Stimulated activated effector memory CD8-positive, alpha-beta T cell treated with anti-CD3 and anti-CD28 coated beads, Interleukin-12 subunit alpha, Interleukin-12 subunit beta, amount 100 ng/mL, for 72 hours (primary cell): ENCODE measurements around the gene KRT3.

Experiments used
- ATAC-seq: fragments of 150-1000 bp; cut with Tn5 transposase; 2 replicates; pipeline ENCODE4 v1.10.0; 2021
- DNase-seq, 2 donors: peaks; one replicate each; pipeline ENCODE4 v3.0.0; 2021 to 2022; ENCODE audit warnings: low spot score in 2 of 2
- H3K27ac Mint-ChIP-seq: one replicate; pipeline ENCODE4 v1.8.0; 2022; ENCODE audit warnings: mild to moderate bottlenecking, mixed read lengths
- H3K36me3 Mint-ChIP-seq: one replicate; pipeline ENCODE4 v1.8.0; 2022; ENCODE audit warnings: mild to moderate bottlenecking, mixed read lengths
- H3K4me1 Mint-ChIP-seq: one replicate; pipeline ENCODE4 v1.8.0; 2022; ENCODE audit warnings: mixed read lengths
- H3K4me3 Mint-ChIP-seq: one replicate; pipeline ENCODE4 v1.8.0; 2022; ENCODE audit warnings: mild to moderate bottlenecking, mixed read lengths
- H3K9me3 Mint-ChIP-seq: one replicate; pipeline ENCODE4 v1.8.0; 2022; ENCODE audit warnings: mixed read lengths

KRT3 gene

GRCh38 chr12:52820521-52820920 is 24.6 kb upstream of the KRT3 start:
- DNase-seq = no peak
- Mint-ChIP-seq H3K4me3 (no peak overlapping the region), H3K36me3 (no peaks in the 10 kb centered on the region), H3K4me1 (no peaks in the 10 kb centered on the region), H3K27ac (no peak overlapping the region), H3K9me3 (no peaks in the 10 kb centered on the region)
- ATAC-seq = no peak

- Mint-ChIP-seq H3K36me3 (no peaks in the 10 kb centered on the region), H3K9me3 (no peaks in the 10 kb centered on the region), H3K4me1 (no peaks in the 10 kb centered on the region), H3K4me3 (no peak overlapping the region), H3K27ac (no peak overlapping the region)
- ATAC-seq = no peak
- no peak for DNase-seq
Measured at GRCh38 chr12:52819731-52820510, 24.0 kb upstream of the KRT3 start.

GRCh38 chr12:52818887-52819420 is 23.0 kb upstream of the KRT3 start:
- Mint-ChIP-seq H3K4me3 (no peak overlapping the region), H3K9me3 (no peaks in the 10 kb centered on the region), H3K4me1 (no peaks in the 10 kb centered on the region), H3K36me3 (no peaks in the 10 kb centered on the region), H3K27ac (no peak overlapping the region)
- DNase-seq (no peak), ATAC-seq (no peak)

- Mint-ChIP-seq H3K4me3 (no peak overlapping the region), H3K27ac (no peak overlapping the region), H3K4me1 (no peaks in the 10 kb centered on the region), H3K9me3 (no peaks in the 10 kb centered on the region), H3K36me3 (no peaks in the 10 kb centered on the region)
- ATAC-seq = no peak
- DNase-seq = no peak
Measured at GRCh38 chr12:52818388-52818787, 22.5 kb upstream of the KRT3 start.

GRCh38 chr12:52817699-52818238 is 21.9 kb upstream of the KRT3 start:
- Mint-ChIP-seq H3K9me3 (no peaks in the 10 kb centered on the region), H3K36me3 (no peaks in the 10 kb centered on the region), H3K4me1 (no peaks in the 10 kb centered on the region), H3K27ac (no peak overlapping the region), H3K4me3 (no peak overlapping the region)
- ATAC-seq (no peak), DNase-seq (no peak)

GRCh38 chr12:52817003-52817698 is 21.2 kb upstream of the KRT3 start:
- ATAC-seq (no peak), DNase-seq (no peak)
- H3K36me3 Mint-ChIP-seq = no peaks in the 10 kb centered on the region
- H3K4me1 Mint-ChIP-seq = no peaks in the 10 kb centered on the region
- H3K27ac Mint-ChIP-seq = no peak overlapping the region
- no peaks in the 10 kb centered on the region for H3K9me3 Mint-ChIP-seq
- H3K4me3 Mint-ChIP-seq = no peak overlapping the region

- Mint-ChIP-seq H3K4me1 (no peaks in the 10 kb centered on the region), H3K36me3 (no peaks in the 10 kb centered on the region), H3K4me3 (no peak overlapping the region), H3K9me3 (no peaks in the 10 kb centered on the region), H3K27ac (no peak overlapping the region)
- ATAC-seq (no peak), DNase-seq (no peak)
Measured at GRCh38 chr12:52815676-52816588, 20.0 kb upstream of the KRT3 start.

- no peak overlapping the region for H3K4me3 Mint-ChIP-seq
Measured at GRCh38 chr12:52815161-52815560, 19.2 kb upstream of the KRT3 start.

GRCh38 chr12:52814710-52815155 is 18.8 kb upstream of the KRT3 start:
- H3K36me3 Mint-ChIP-seq = no peaks in the 10 kb centered on the region
- peak overlapping the region; percentile 35 for H3K27ac Mint-ChIP-seq
- no peaks in the 10 kb centered on the region for H3K4me1 Mint-ChIP-seq
- H3K4me3 Mint-ChIP-seq = no peak overlapping the region
- DNase-seq (no peak), ATAC-seq (no peak)
- H3K9me3 Mint-ChIP-seq = no peaks in the 10 kb centered on the region

More at GRCh38 chr12:52815161-52815560, 19.2 kb upstream of the KRT3 start:
- no peak overlapping the region for H3K27ac Mint-ChIP-seq
- H3K36me3 Mint-ChIP-seq = no peaks in the 10 kb centered on the region
- H3K9me3 Mint-ChIP-seq = no peaks in the 10 kb centered on the region
- DNase-seq (no peak), ATAC-seq (no peak)
- no peaks in the 10 kb centered on the region for H3K4me1 Mint-ChIP-seq

- Mint-ChIP-seq H3K4me3 (no peak within 1 kb of the TSS), H3K36me3 (no peaks in the 10 kb centered on the region), H3K9me3 (no peaks in the 10 kb centered on the region), H3K27ac (peak within 1 kb of the TSS; percentile 35), H3K4me1 (no peaks in the 10 kb centered on the region)
- DNase-seq = no peak
- no peak for ATAC-seq
Measured at GRCh38 chr12:52813885-52814709, 18.2 kb upstream of the KRT3 start, which contains the start of gene KRT4. TSS of gene KRT4 (minus strand) at chr12:52814116. CDS start at chr12:52814058, 58 bp downstream.

- no peak overlapping the region for H3K4me3 Mint-ChIP-seq
- no peaks in the 10 kb centered on the region for H3K9me3 Mint-ChIP-seq
- no peaks in the 10 kb centered on the region for H3K36me3 Mint-ChIP-seq
- DNase-seq (no peak), ATAC-seq (no peak)
- no peak overlapping the region for H3K27ac Mint-ChIP-seq
- no peaks in the 10 kb centered on the region for H3K4me1 Mint-ChIP-seq
Measured at GRCh38 chr12:52813203-52813819, 17.4 kb upstream of the KRT3 start.

- ATAC-seq = peak; percentile 48
- Mint-ChIP-seq H3K9me3 (no peaks in the 10 kb centered on the region), H3K4me3 (no peak overlapping the region), H3K4me1 (no peaks in the 10 kb centered on the region), H3K36me3 (no peaks in the 10 kb centered on the region), H3K27ac (no peak overlapping the region)
- DNase-seq = no peak
Measured at GRCh38 chr12:52812749-52813148, 16.8 kb upstream of the KRT3 start.

GRCh38 chr12:52812073-52812400 is 16.1 kb upstream of the KRT3 start:
- H3K27ac Mint-ChIP-seq = no peak overlapping the region
- no peak for DNase-seq
- H3K9me3 Mint-ChIP-seq = no peaks in the 10 kb centered on the region
- no peaks in the 10 kb centered on the region for H3K4me1 Mint-ChIP-seq
- no peak for ATAC-seq
- H3K36me3 Mint-ChIP-seq = no peaks in the 10 kb centered on the region
- no peak overlapping the region for H3K4me3 Mint-ChIP-seq
